Naive thymus-derived CD4-positive, alpha-beta T cell (primary cell): ENCODE results near the gene NELFCD. TPM values are rescaled to one million over a fixed set of nuclear protein-coding genes. Genes with fewer than 3 reads are reported as not detected.
A peak's percentile ranks its signal among the peaks of the same experiment; 100 is the strongest.
"Not testable (repeated sequence)": the region's sequence is repeated elsewhere in the genome, so short reads cannot be mapped to it uniquely, and the experiment has no call there.

Experiments
- ATAC-seq: fragments of 150-1000 bp; cut with Tn5 transposase; 2 replicates; pipeline ENCODE4 v1.10.0; 2021; ENCODE audit warnings: mild to moderate bottlenecking, moderate library complexity
- CTCF ChIA-PET: fragments of 350-600 bp; sonication (Branson Sonifier 250); formaldehyde crosslinking; loops from one replicate; lab custom pipeline; 2021; ENCODE audit warnings: antibody characterized with exemption; lab: Charles Lee
- POLR2A ChIA-PET: fragments of 350-600 bp; sonication (Branson Sonifier 250); formaldehyde crosslinking; loops from one replicate; lab custom pipeline; 2021; ENCODE audit warnings: antibody characterized with exemption, inconsistent platforms; lab: Charles Lee
- DNase-seq, 9 donors: peaks; one replicate each; pipeline versions ENCODE4 v3.0.0 to v3.0.0-alpha.2; 2020 to 2022; ENCODE audit warnings: mixed read lengths in 1 of 9
- H3K27ac ChIP-seq: one replicate; pipeline ENCODE4 v1.7.0; 2013; ENCODE audit warnings: mild to moderate bottlenecking, low read depth, low read length, moderate library complexity
- H3K27me3 ChIP-seq, 2 donors: one replicate each; pipeline ENCODE4 v1.7.0; 2013; ENCODE audit warnings: low read length in 2 of 2, mild to moderate bottlenecking in 2 of 2, moderate library complexity in 2 of 2; ENCODE audit not compliant: control insufficient read depth in 2 of 2, insufficient read depth in 2 of 2
- H3K36me3 ChIP-seq, 3 experiments: 1 replicate in 2 of 3; 2 replicates in 1 of 3; pipeline ENCODE4 v1.7.0; 2013; ENCODE audit warnings: low read length in 3 of 3, mild to moderate bottlenecking in 3 of 3, moderate library complexity in 1 of 3; ENCODE audit not compliant: insufficient read depth in 3 of 3, control insufficient read depth in 2 of 3
- H3K4me1 ChIP-seq, 2 donors: one replicate each; pipeline ENCODE4 v1.7.0; 2013; ENCODE audit warnings: low read length in 2 of 2, mild to moderate bottlenecking in 2 of 2, moderate library complexity in 1 of 2; ENCODE audit not compliant: control insufficient read depth in 2 of 2, insufficient read depth in 2 of 2
- H3K4me3 ChIP-seq: 2 replicates; pipeline ENCODE4 v1.7.0; 2013; ENCODE audit warnings: mild to moderate bottlenecking, low read length
- H3K9me3 ChIP-seq, 3 experiments: 1 replicate in 2 of 3; 2 replicates in 1 of 3; pipeline ENCODE4 v1.7.0; 2013; ENCODE audit warnings: low read length in 3 of 3; ENCODE audit not compliant: control insufficient read depth in 2 of 3
- H3K27ac Mint-ChIP-seq, 9 donors: one replicate each; pipeline ENCODE4 v1.8.0; 2020 to 2022; ENCODE audit warnings: mixed read lengths in 9 of 9, mild to moderate bottlenecking in 8 of 9, moderate library complexity in 5 of 9, inconsistent platforms in 2 of 9
- H3K27me3 Mint-ChIP-seq, 5 donors: one replicate each; pipeline ENCODE4 v1.8.0; 2021 to 2022; ENCODE audit warnings: mixed read lengths in 5 of 5, mild to moderate bottlenecking in 1 of 5
- H3K36me3 Mint-ChIP-seq, 5 donors: one replicate each; pipeline ENCODE4 v1.8.0; 2020 to 2022; ENCODE audit warnings: mixed read lengths in 5 of 5, mild to moderate bottlenecking in 3 of 5, inconsistent platforms in 1 of 5
- H3K4me1 Mint-ChIP-seq, 7 donors: one replicate each; pipeline ENCODE4 v1.8.0; 2020 to 2022; ENCODE audit warnings: mixed read lengths in 7 of 7, mild to moderate bottlenecking in 3 of 7, inconsistent platforms in 1 of 7
- H3K4me3 Mint-ChIP-seq, 10 donors: one replicate each; pipeline ENCODE4 v1.8.0; 2020 to 2022; ENCODE audit warnings: mild to moderate bottlenecking in 10 of 10, mixed read lengths in 10 of 10, moderate library complexity in 6 of 10, inconsistent platforms in 2 of 10
- H3K9me3 Mint-ChIP-seq, 11 donors: one replicate each; pipeline ENCODE4 v1.8.0; 2020 to 2022; ENCODE audit warnings: mixed read lengths in 11 of 11, mild to moderate bottlenecking in 4 of 11, inconsistent platforms in 1 of 11, moderate library complexity in 1 of 11
- intact Hi-C, 2 donors: fragments of 100-400 bp; cut with micrococcal nuclease; formaldehyde crosslinking; loops; one replicate each; pipeline ENCODE4 v1.15.1; 2023
- polyA plus RNA-seq, 2 donors: library from polyadenylated mRNA; unstranded; fragments of 300-500 nt; fragmentation: Illumina TruSeq; gene quantifications; one replicate each; pipeline ENCODE4 v1.2.3, GENCODE V29; 2021
- total RNA-seq, 6 experiments: library from RNA in 5 of 6; stranded (reverse) in 5 of 6; gene quantifications; 1 replicate in 5 of 6; 2 replicates in 1 of 6; pipeline ENCODE4 v1.2.3 and lab custom pipeline; 2021 to 2026

NELFCD gene
- total and polyA plus RNA-seq, 7 experiments from 2014 or later = 65.0 to 96.1 (median 89.0) TPM

- Mint-ChIP-seq H3K36me3 (peaks cover 0 to 15% (median 8%) of the 10 kb centered on the region in 5 donors), H3K27ac (peak overlapping the region in 1 of 9 donors; percentile 43), H3K27me3 (peaks cover 0 to 9% (median 0%) of the 10 kb centered on the region in 5 donors), H3K4me1 (peaks cover 10 to 19% (median 17%) of the 10 kb centered on the region in 7 donors), H3K9me3 (peaks cover 0 to 33% (median 16%) of the 10 kb centered on the region in 11 donors), H3K4me3 (peak overlapping the region in 6 of 10 donors; percentile 10 to 86 (median 60))
- Histone ChIP-seq H3K4me3 (no peak overlapping the region), H3K4me1 (peaks cover 11 to 18% of the 10 kb centered on the region in 2 donors), H3K9me3 (peaks cover 0 to 7% (median 0%) of the 10 kb centered on the region in 3 experiments), H3K27ac (no peak overlapping the region), H3K27me3 (no peaks in the 10 kb centered on the region), H3K36me3 (peaks cover 0 to 3% (median 0%) of the 10 kb centered on the region in 3 experiments)
- ATAC-seq (no peak), DNase-seq (peak in 1 of 9 donors; percentile 15)
- ChIA-PET POLR2A (interaction anchor here (0.7 to 1.7 kb wide), 3 partner anchors 8 to 53 kb away, joined by 3 to 4 read pairs (median 3); partner anchors contain the start of gene ATP5F1E), CTCF (no interaction called here)
- intact Hi-C loops = no loop called here
These were observed 2.5 kb upstream of the NELFCD start for GRCh38 chr20:58978351-58979190.

GRCh38 chr20:58981628-58982364 is 740 bp downstream of the NELFCD start:
- H3K9me3 ChIP-seq = no peaks in the 10 kb centered on the region
- ChIA-PET CTCF (interaction anchor here (0.6 to 1.4 kb wide), 6 partner anchors 51 to 271 kb away, joined by 3 to 4 read pairs (median 3); no protein-coding TSS in a partner anchor), POLR2A (interaction anchor here (0.6 to 2.3 kb wide), 8 partner anchors 12 to 222 kb away, joined by 3 to 16 read pairs (median 4); partner anchors contain the start of gene ATP5F1E)
- peak overlapping the region; percentile 77 to 98 (median 90) for H3K27ac Mint-ChIP-seq
- peaks cover 26 to 45% (median 35%) of the 10 kb centered on the region in 7 donors for H3K4me1 Mint-ChIP-seq
- H3K4me3 Mint-ChIP-seq = peak overlapping the region; percentile 86 to 97 (median 94)
- H3K27me3 Mint-ChIP-seq = peaks cover 0 to 9% (median 0%) of the 10 kb centered on the region in 5 donors
- peaks cover 24% of the 10 kb centered on the region in 2 donors for H3K4me1 ChIP-seq
- no peak for ATAC-seq
- H3K9me3 Mint-ChIP-seq = peaks cover 0 to 5% (median 1%) of the 10 kb centered on the region in 11 donors
- peaks cover 0 to 8% (median 3%) of the 10 kb centered on the region in 5 donors for H3K36me3 Mint-ChIP-seq
- H3K27ac ChIP-seq = peak overlapping the region; percentile 88
- peak in 5 of 9 donors; percentile 19 to 28 (median 24) for DNase-seq
- H3K27me3 ChIP-seq = no peaks in the 10 kb centered on the region
- H3K36me3 ChIP-seq = peaks cover 0 to 15% (median 1%) of the 10 kb centered on the region in 3 experiments
- intact Hi-C loops = loop anchor here (1.0 to 5.0 kb wide), 11 partner anchors 23 to 674 kb away; partner anchors contain the start of genes ATP5F1E (in 2 of the 2), PRELID3B (in 2 of the 2), VAPB (in 2 of the 2) and RAB22A (in 1 of the 2)
- peak overlapping the region; percentile 75 for H3K4me3 ChIP-seq

- intact Hi-C loops = loop anchor here (1.0 to 5.0 kb wide), 2 partner anchors 330 to 675 kb away; partner anchors contain the start of gene RAB22A (in 1 of the 2)
- Mint-ChIP-seq H3K36me3 (peaks cover 0 to 13% (median 6%) of the 10 kb centered on the region in 5 donors), H3K4me1 (peaks cover 26 to 47% (median 42%) of the 10 kb centered on the region in 7 donors), H3K27me3 (peaks cover 0 to 9% (median 0%) of the 10 kb centered on the region in 5 donors), H3K9me3 (peaks cover 0 to 4% (median 0%) of the 10 kb centered on the region in 11 donors), H3K4me3 (peak overlapping the region; percentile 86 to 97 (median 94)), H3K27ac (peak overlapping the region; percentile 62 to 90 (median 87))
- Histone ChIP-seq H3K4me1 (peaks cover 24% of the 10 kb centered on the region in 2 donors), H3K4me3 (peak overlapping the region; percentile 75), H3K27ac (no peak overlapping the region), H3K27me3 (no peaks in the 10 kb centered on the region), H3K9me3 (no peaks in the 10 kb centered on the region), H3K36me3 (peaks cover 3 to 22% (median 8%) of the 10 kb centered on the region in 3 experiments)
- ChIA-PET POLR2A (interaction anchor here (0.6 to 2.3 kb wide), 6 partner anchors 11 to 221 kb away, joined by 3 to 16 read pairs (median 4); partner anchors contain the start of gene ATP5F1E), CTCF (interaction anchor here (0.6 to 0.8 kb wide), 3 partner anchors 78 to 271 kb away, joined by 3 read pairs; no protein-coding TSS in a partner anchor)
- no peak for ATAC-seq
- no peak for DNase-seq
These were observed 1.5 kb downstream of the NELFCD start for GRCh38 chr20:58982406-58983114.

GRCh38 chr20:58983115-58983468 is 2.0 kb downstream of the NELFCD start:
- H3K9me3 ChIP-seq, H3K27me3 Mint-ChIP-seq, H3K27me3 ChIP-seq, H3K27ac ChIP-seq, ATAC-seq, H3K4me3 ChIP-seq, CTCF ChIA-PET, DNase-seq, H3K9me3 Mint-ChIP-seq: not testable (repeated sequence)
- Mint-ChIP-seq H3K4me1 (peaks cover 26 to 47% (median 42%) of the 10 kb centered on the region in 7 donors), H3K4me3 (peak overlapping the region in 6 of 10 donors; percentile 86 to 94 (median 92)), H3K36me3 (peaks cover 0 to 18% (median 8%) of the 10 kb centered on the region in 5 donors), H3K27ac (peak overlapping the region in 3 of 9 donors; percentile 62 to 90 (median 77))
- POLR2A ChIA-PET = interaction anchor here (0.6 to 2.3 kb wide), 5 partner anchors 50 to 94 kb away, joined by 4 to 16 read pairs (median 6); partner anchors contain the start of gene ATP5F1E
- intact Hi-C loops = loop anchor here in 1 of 2 donors (5.0 kb wide), 1 partner anchor 676 kb away; the partner anchor contains the start of gene RAB22A
- Histone ChIP-seq H3K36me3 (peaks cover 8 to 28% (median 13%) of the 10 kb centered on the region in 3 experiments), H3K4me1 (peaks cover 24% of the 10 kb centered on the region in 2 donors)

- peaks cover 0 to 28% (median 16%) of the 10 kb centered on the region in 5 donors for H3K36me3 Mint-ChIP-seq
- Histone ChIP-seq H3K27me3 (no peaks in the 10 kb centered on the region), H3K9me3 (no peaks in the 10 kb centered on the region), H3K27ac (no peak overlapping the region), H3K4me3 (no peak overlapping the region), H3K4me1 (peaks cover 24% of the 10 kb centered on the region in 2 donors), H3K36me3 (peaks cover 19 to 44% (median 20%) of the 10 kb centered on the region in 3 experiments)
- intact Hi-C loops = loop anchor here in 1 of 2 donors (5.0 kb wide), 1 partner anchor 677 kb away; the partner anchor contains the start of gene RAB22A
- no peak for ATAC-seq
- H3K9me3 Mint-ChIP-seq = peaks cover 0 to 4% (median 0%) of the 10 kb centered on the region in 11 donors
- CTCF ChIA-PET = no interaction called here
- H3K27me3 Mint-ChIP-seq = peaks cover 0 to 1% (median 0%) of the 10 kb centered on the region in 5 donors
- H3K4me3 Mint-ChIP-seq = peak overlapping the region in 5 of 10 donors; percentile 2 to 46 (median 12)
- DNase-seq = no peak
- H3K27ac Mint-ChIP-seq = peak overlapping the region in 7 of 9 donors; percentile 3 to 71 (median 48)
- POLR2A ChIA-PET = interaction anchor here (0.8 to 1.0 kb wide), 3 partner anchors 24 to 96 kb away, joined by 3 to 4 read pairs (median 3); partner anchors contain the start of gene ATP5F1E
- peaks cover 26 to 47% (median 42%) of the 10 kb centered on the region in 7 donors for H3K4me1 Mint-ChIP-seq
These were observed 3.6 kb downstream of the NELFCD start for GRCh38 chr20:58984691-58985090.
